Left ventricle myocardium inferior (tissue), 1 donor: ENCODE data around the gene MYO3A. TPM values are rescaled to one million over a fixed set of nuclear protein-coding genes. Genes with fewer than 3 reads are reported as not detected.

Experiments used
- DNase-seq: peaks from one replicate; pipeline ENCODE4 v3.0.0-alpha.2; 2020
- H3K27ac ChIP-seq: fragments of 200-600 bp; replicated peaks from 2 replicates; pipeline ENCODE4 v1.8.0; 2021
- H3K27me3 ChIP-seq: fragments of 200-600 bp; 2 replicates; pipeline ENCODE4 v1.8.0; 2021; ENCODE audit warnings: low read depth
- H3K36me3 ChIP-seq: fragments of 200-600 bp; 2 replicates; pipeline ENCODE4 v1.8.0; 2021
- H3K4me1 ChIP-seq: fragments of 200-600 bp; 2 replicates; pipeline ENCODE4 v1.8.0; 2021
- H3K4me3 ChIP-seq: fragments of 200-600 bp; 2 replicates; pipeline ENCODE4 v1.8.0; 2021; ENCODE audit warnings: mild to moderate bottlenecking, moderate library complexity
- H3K9me3 ChIP-seq: fragments of 200-600 bp; replicated peaks from 2 replicates; pipeline ENCODE4 v1.8.0; 2021
- intact Hi-C: fragments of 100-400 bp; cut with micrococcal nuclease; formaldehyde crosslinking; loops from one replicate; pipeline ENCODE4 v1.11.0; 2022
- total RNA-seq: library from RNA; stranded (reverse); fragmentation: NEBNext Ultra II Directional; extraction: Animal tissue kit (Norgen Biotek cat#: 25700); gene quantifications from one replicate; pipeline ENCODE4 v1.2.1, GENCODE V29; 2021
- TF ChIP-seq, protein P1 (sequence below): fragments of 200-600 bp; IDR thresholded peaks from 2 replicates; pipeline ENCODE4 v1.8.0; 2021; ENCODE audit warnings: antibody characterized with exemption, mild to moderate bottlenecking, borderline replicate concordance
- donor health status: DM: no; HTN: yes; CAD: no; lungs with severe emphysema.

The MYO3A gene
- total RNA-seq, 1 donor from 2014 or later, result not detected

GRCh38 chr10:26046073-26046700 is 112.2 kb downstream of the MYO3A start:
- no peak for DNase-seq
- H3K27me3 ChIP-seq, result no peaks in the 10 kb centered on the region
- H3K27ac ChIP-seq, result no peak overlapping the region
- H3K4me1 ChIP-seq, result no peaks in the 10 kb centered on the region
- no peaks in the 10 kb centered on the region for H3K36me3 ChIP-seq
- no peak overlapping the region for H3K4me3 ChIP-seq
- peaks cover 8% of the 10 kb centered on the region for H3K9me3 ChIP-seq
- TF ChIP-seq, protein P1, sequence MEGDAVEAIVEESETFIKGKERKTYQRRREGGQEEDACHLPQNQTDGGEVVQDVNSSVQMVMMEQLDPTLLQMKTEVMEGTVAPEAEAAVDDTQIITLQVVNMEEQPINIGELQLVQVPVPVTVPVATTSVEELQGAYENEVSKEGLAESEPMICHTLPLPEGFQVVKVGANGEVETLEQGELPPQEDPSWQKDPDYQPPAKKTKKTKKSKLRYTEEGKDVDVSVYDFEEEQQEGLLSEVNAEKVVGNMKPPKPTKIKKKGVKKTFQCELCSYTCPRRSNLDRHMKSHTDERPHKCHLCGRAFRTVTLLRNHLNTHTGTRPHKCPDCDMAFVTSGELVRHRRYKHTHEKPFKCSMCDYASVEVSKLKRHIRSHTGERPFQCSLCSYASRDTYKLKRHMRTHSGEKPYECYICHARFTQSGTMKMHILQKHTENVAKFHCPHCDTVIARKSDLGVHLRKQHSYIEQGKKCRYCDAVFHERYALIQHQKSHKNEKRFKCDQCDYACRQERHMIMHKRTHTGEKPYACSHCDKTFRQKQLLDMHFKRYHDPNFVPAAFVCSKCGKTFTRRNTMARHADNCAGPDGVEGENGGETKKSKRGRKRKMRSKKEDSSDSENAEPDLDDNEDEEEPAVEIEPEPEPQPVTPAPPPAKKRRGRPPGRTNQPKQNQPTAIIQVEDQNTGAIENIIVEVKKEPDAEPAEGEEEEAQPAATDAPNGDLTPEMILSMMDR, result no peak
- intact Hi-C loops, result no loop called here

GRCh38 chr10:26048756-26049155 is 114.7 kb downstream of the MYO3A start:
- no peak for DNase-seq
- TF ChIP-seq, protein P1, result no peak
- Histone ChIP-seq H3K4me1 (no peaks in the 10 kb centered on the region), H3K9me3 (no peaks in the 10 kb centered on the region), H3K27ac (no peak overlapping the region), H3K4me3 (no peak overlapping the region), H3K36me3 (no peaks in the 10 kb centered on the region), H3K27me3 (no peaks in the 10 kb centered on the region)
- intact Hi-C loops, result no loop called here

- TF ChIP-seq, protein P1, result no peak
- Histone ChIP-seq H3K9me3 (peaks cover 7% of the 10 kb centered on the region), H3K27me3 (no peaks in the 10 kb centered on the region), H3K4me1 (no peaks in the 10 kb centered on the region), H3K27ac (no peak overlapping the region), H3K4me3 (no peak overlapping the region), H3K36me3 (no peaks in the 10 kb centered on the region)
- intact Hi-C loops, result no loop called here
- DNase-seq, result no peak
These were observed 118.3 kb downstream of the MYO3A start for GRCh38 chr10:26052326-26052725.

DNA sequence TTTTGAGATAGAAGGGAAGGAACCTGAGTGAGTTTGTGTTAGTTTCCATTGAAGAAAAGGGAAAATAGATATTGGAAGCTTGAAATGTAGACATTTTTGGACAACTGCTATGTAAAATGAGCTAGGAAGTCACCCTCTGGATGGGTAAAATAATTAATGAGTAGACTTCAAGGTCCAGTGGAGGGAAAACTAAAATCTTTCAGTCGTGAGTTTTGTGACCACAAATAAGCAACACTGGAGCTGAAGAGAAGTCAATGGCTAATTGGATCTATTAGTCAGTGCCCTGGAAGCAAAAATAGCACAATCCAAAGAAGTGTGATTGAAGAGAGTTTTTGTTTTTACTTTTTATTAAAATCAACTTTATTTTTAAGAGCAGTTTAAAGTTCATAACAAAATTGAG is 123.4 kb downstream of the MYO3A start:
- intact Hi-C loops, result no loop called here
- Histone ChIP-seq H3K27me3 (no peaks in the 10 kb centered on the region), H3K9me3 (peaks cover 21% of the 10 kb centered on the region), H3K27ac (no peak overlapping the region), H3K4me3 (no peak overlapping the region), H3K36me3 (no peaks in the 10 kb centered on the region), H3K4me1 (no peaks in the 10 kb centered on the region)
- TF ChIP-seq, protein P1, result no peak
- no peak for DNase-seq

GRCh38 chr10:26064106-26064505 is 130.1 kb downstream of the MYO3A start:
- Histone ChIP-seq H3K9me3 (peaks cover 4% of the 10 kb centered on the region), H3K4me3 (no peak overlapping the region), H3K36me3 (no peaks in the 10 kb centered on the region), H3K27me3 (no peaks in the 10 kb centered on the region), H3K4me1 (no peaks in the 10 kb centered on the region), H3K27ac (no peak overlapping the region)
- no peak for DNase-seq
- TF ChIP-seq, protein P1, result no peak
- intact Hi-C loops, result no loop called here
